Measurements from ENCODE around the gene ATRN. TPM values are rescaled to one million over a fixed set of nuclear protein-coding genes. Genes with fewer than 3 reads are reported as not detected.

Gene ATRN
- total and polyA plus RNA-seq, 2 donors (not counting 3 experiments of a cell fraction or from before 2014, with no cell fraction given) = 32.3 to 33.1 TPM

DNA sequence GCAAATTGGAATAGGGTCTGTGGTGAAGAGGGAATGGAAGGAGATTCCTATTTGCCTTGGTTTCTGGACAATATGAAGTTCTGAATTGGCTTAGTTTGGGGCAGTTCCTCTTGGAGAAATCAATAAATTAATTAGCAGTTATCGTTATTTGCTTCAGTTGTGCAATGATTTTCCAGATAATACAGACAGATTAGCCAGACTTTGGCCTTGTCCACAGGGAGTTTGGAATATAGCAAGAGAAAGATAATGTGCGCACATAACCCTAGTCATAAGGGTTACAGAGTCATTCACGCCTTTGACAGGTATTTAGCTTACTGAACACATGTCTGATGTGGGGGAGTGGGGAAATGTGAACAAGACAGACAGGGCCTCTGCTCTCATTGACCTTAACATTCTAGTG is 1.3 kb downstream of the ATRN start:
- Histone ChIP-seq H3K9me1 (replicated peaks; ENCODE audit: control insufficient read depth, extremely low read depth, insufficient read depth, low read length) (no peaks in the 10 kb centered on the region), H3K36me3 (ENCODE audit: control insufficient read depth in 2 of 2, extremely low read depth in 1 of 2, insufficient read depth in 2 of 2, low read length in 2 of 2) (no peaks in the 10 kb centered on the region), H3K9ac (replicated peaks; ENCODE audit: extremely low read depth, insufficient read depth, low read length) (peak overlapping the region; percentile 81), H3K27ac (ENCODE audit: insufficient read depth, low read depth, low read length) (no peak overlapping the region), H3K9me3 (replicated peaks; ENCODE audit: control insufficient read depth, insufficient read depth, low read length) (no peaks in the 10 kb centered on the region), H4K20me1 (replicated peaks; ENCODE audit: control insufficient read depth, extremely low read depth, insufficient read depth, low read length) (peaks cover 4% of the 10 kb centered on the region), H3K27me3 (ENCODE audit: control insufficient read depth in 2 of 2, insufficient read depth in 2 of 2, low read length in 2 of 2) (peaks cover under 1 to 3% of the 10 kb centered on the region in 2 experiments), H3K4me2 (ENCODE audit: insufficient read depth, low read length) (peak overlapping the region; percentile 94), H3K4me3 (replicated peaks in 1 of 3; ENCODE audit: insufficient read depth in 1 of 3, low read depth in 1 of 3, low read length in 3 of 3) (peak overlapping the region in 2 of 3 experiments; percentile 79 to 85), H3K79me2 (ENCODE audit: control insufficient read depth, insufficient read depth, low read length) (peaks cover 30% of the 10 kb centered on the region), H2AFZ (ENCODE audit: low read depth, low read length) (no peak overlapping the region), H3K4me1 (ENCODE audit: control insufficient read depth, extremely low read depth, insufficient read depth, low read length) (peaks cover 11% of the 10 kb centered on the region)
- BruUV-seq (replicated peaks) = TSS peak; percentile 18
- ChIA-PET POLR2A (no interaction called here), CTCF (interaction anchor here (1.4 to 3.8 kb wide), 2 partner anchors 12 to 91 kb away, joined by 4 to 11 read pairs; no protein-coding TSS in a partner anchor)
- intact Hi-C loops (cut with micrococcal nuclease) (loop anchor here (10.0 kb wide), 1 partner anchor 257 kb away; no protein-coding TSS in a partner anchor), dilution Hi-C loops (cut with MboI; ENCODE audit: extremely low pct_ligation_motif_present, low sequenced_read_pairs) (no loop called here)
- FAIRE-seq (no peak), DNase-seq (ENCODE audit: low read depth, low spot score) (no peak)
- no peak for TF ChIP-seq JUN (IDR thresholded peaks at IDR 0.05; ENCODE audit: borderline replicate concordance, insufficient read depth, insufficient read length, low read depth)
- no peak for TF ChIP-seq GATA2 (IDR thresholded peaks at IDR 0.05; ENCODE audit: insufficient read depth, insufficient read length, low read depth, low read length)
- no peak for TF ChIP-seq CTCF (IDR thresholded peaks at IDR 0.05; ENCODE audit: extremely low read depth in 1 of 2, insufficient read depth in 1 of 2, low read depth in 1 of 2, low read length in 2 of 2)
- TF ChIP-seq FOS (IDR thresholded peaks at IDR 0.05; ENCODE audit: borderline replicate concordance, insufficient read depth, low read length) = no peak
- TF ChIP-seq EZH2 (IDR thresholded peaks at IDR 0.05; ENCODE audit: borderline replicate concordance, low read depth, low read length, severe bottlenecking) = no peak
- no peak for TF ChIP-seq MAX (IDR thresholded peaks at IDR 0.05; ENCODE audit: insufficient read depth, insufficient read length)
- no peak for TF ChIP-seq MYC (IDR thresholded peaks at IDR 0.05; ENCODE audit: low read depth, low read length)
- no peak for TF ChIP-seq POLR2AphosphoS5 (IDR thresholded peaks at IDR 0.05; ENCODE audit: insufficient read depth, low read depth, low read length)
